SK-N-SH treated with all-trans-retinoic acid at 6 μM for 48 hours (cell line): ENCODE data around the gene TMIGD3.

Experiments used
- ATAC-seq: fragments of 200-7000 bp; cut with Tn5 transposase; 3 replicates; pipeline ENCODE4 v1.9.1; 2020; ENCODE audit warnings: mild to moderate bottlenecking, moderate library complexity
- ARNTL ChIP-seq: fragments of 450-650 bp; formaldehyde crosslinking; IDR thresholded peaks from 2 replicates; pipeline ENCODE4 v1.5.0; 2020; ENCODE audit warnings: low read depth, mild to moderate bottlenecking, moderate library complexity, borderline replicate concordance
- BACH2 ChIP-seq: fragments of 250-450 bp; sonication (Bioruptor Pico); IDR thresholded peaks from 2 replicates; pipeline ENCODE4 v1.9.0; 2021; ENCODE audit warnings: mild to moderate bottlenecking, borderline replicate concordance
- CSDC2 ChIP-seq: fragments of 250-450 bp; sonication (Bioruptor Pico); IDR thresholded peaks from 2 replicates; pipeline ENCODE4 v1.5.0; 2020; ENCODE audit warnings: mild to moderate bottlenecking, moderate library complexity
- GLIS3 ChIP-seq: fragments of 250-450 bp; sonication (Bioruptor Pico); IDR thresholded peaks from 2 replicates; pipeline ENCODE4 v1.5.0; 2020; ENCODE audit warnings: mild to moderate bottlenecking, moderate library complexity
- ISL1 ChIP-seq: fragments of 250-450 bp; sonication (Bioruptor Pico); IDR thresholded peaks from 2 replicates; pipeline ENCODE4 v2.1.2; 2022; ENCODE audit warnings: mild to moderate bottlenecking, moderate library complexity
- PPARA ChIP-seq: fragments of 250-450 bp; sonication (Bioruptor Pico); IDR thresholded peaks from 2 replicates; pipeline ENCODE4 v1.5.0; 2020; ENCODE audit warnings: mild to moderate bottlenecking, borderline replicate concordance
- RARB ChIP-seq: fragments of 250-450 bp; sonication (Bioruptor Pico); IDR thresholded peaks from 2 replicates; pipeline ENCODE4 v1.8.0; 2021; ENCODE audit warnings: mild to moderate bottlenecking, moderate library complexity
- SNAI2 ChIP-seq: fragments of 250-450 bp; sonication (Bioruptor Pico); IDR thresholded peaks from 2 replicates; pipeline ENCODE4 v1.5.0; 2020; ENCODE audit warnings: mild to moderate bottlenecking, moderate library complexity
- TCF4 ChIP-seq: fragments of 250-450 bp; sonication (Bioruptor Pico); IDR thresholded peaks from 2 replicates; pipeline ENCODE4 v1.8.0; 2021; ENCODE audit warnings: mild to moderate bottlenecking, moderate library complexity, borderline replicate concordance
- TOX ChIP-seq: fragments of 250-450 bp; sonication (Bioruptor Pico); IDR thresholded peaks from 2 replicates; pipeline ENCODE4 v1.8.0; 2021; ENCODE audit warnings: mild to moderate bottlenecking, moderate library complexity, borderline replicate concordance
- ZC3H10 ChIP-seq: fragments of 250-450 bp; sonication (Bioruptor Pico); IDR thresholded peaks from 2 replicates; pipeline ENCODE4 v1.5.1; 2021; ENCODE audit warnings: mild to moderate bottlenecking, moderate library complexity
- ZFP3 ChIP-seq: fragments of 250-450 bp; sonication (Bioruptor Pico); IDR thresholded peaks from 2 replicates; pipeline ENCODE4 v1.5.0; 2020; ENCODE audit warnings: mild to moderate bottlenecking, moderate library complexity
- ZFP30 ChIP-seq: fragments of 450-650 bp; formaldehyde crosslinking; IDR thresholded peaks from 2 replicates; pipeline ENCODE4 v1.5.0; 2022; ENCODE audit warnings: mild to moderate bottlenecking, moderate library complexity
- ZNF565 ChIP-seq: fragments of 450-650 bp; formaldehyde crosslinking; conservative IDR thresholded peaks from 2 replicates; pipeline ENCODE4 v1.5.0; 2020; ENCODE audit warnings: low read depth, mild to moderate bottlenecking, moderate library complexity
- ZNF70 ChIP-seq: fragments of 450-650 bp; formaldehyde crosslinking; IDR thresholded peaks from 2 replicates; pipeline ENCODE4 v1.5.0; 2020; ENCODE audit warnings: mild to moderate bottlenecking, moderate library complexity
- ZNF8 ChIP-seq: fragments of 450-650 bp; formaldehyde crosslinking; IDR thresholded peaks from 2 replicates; pipeline ENCODE4 v1.5.0; 2020; ENCODE audit warnings: mild to moderate bottlenecking, moderate library complexity
- TF ChIP-seq, protein P1 (sequence below): fragments of 250-450 bp; sonication (Bioruptor Pico); IDR thresholded peaks from 2 replicates; pipeline ENCODE4 v1.8.0; 2020; ENCODE audit warnings: mild to moderate bottlenecking, moderate library complexity, borderline replicate concordance
- TF ChIP-seq, protein P2 (sequence below): fragments of 250-450 bp; sonication (Bioruptor Pico); IDR thresholded peaks from 2 replicates; pipeline ENCODE4 v1.8.0; 2021; ENCODE audit warnings: low read depth, mild to moderate bottlenecking, moderate library complexity, borderline replicate concordance
- TF ChIP-seq, protein P3 (sequence below): fragments of 250-450 bp; sonication (Bioruptor Pico); IDR thresholded peaks from 2 replicates; pipeline ENCODE4 v1.5.0; 2020; ENCODE audit warnings: mild to moderate bottlenecking, moderate library complexity
- TF ChIP-seq, protein P4 (sequence below): fragments of 250-450 bp; sonication (Bioruptor Pico); IDR thresholded peaks from 2 replicates; pipeline ENCODE4 v1.5.1; 2020; ENCODE audit warnings: low read depth, mild to moderate bottlenecking, moderate library complexity

TMIGD3 gene

GRCh38 chr1:111475701-111476100 is 27.7 kb downstream of the TMIGD3 start:
- no peak for TF ChIP-seq CSDC2 (CRISPR knock-in tag)
- no peak for TF ChIP-seq ZFP3 (CRISPR knock-in tag)
- no peak for TF ChIP-seq ZNF565 (CRISPR knock-in tag)
- no peak for TF ChIP-seq ZNF70 (CRISPR knock-in tag)
- no peak for TF ChIP-seq TCF4 (CRISPR knock-in tag)
- TF ChIP-seq ZFP30 = no peak
- TF ChIP-seq, protein P1, sequence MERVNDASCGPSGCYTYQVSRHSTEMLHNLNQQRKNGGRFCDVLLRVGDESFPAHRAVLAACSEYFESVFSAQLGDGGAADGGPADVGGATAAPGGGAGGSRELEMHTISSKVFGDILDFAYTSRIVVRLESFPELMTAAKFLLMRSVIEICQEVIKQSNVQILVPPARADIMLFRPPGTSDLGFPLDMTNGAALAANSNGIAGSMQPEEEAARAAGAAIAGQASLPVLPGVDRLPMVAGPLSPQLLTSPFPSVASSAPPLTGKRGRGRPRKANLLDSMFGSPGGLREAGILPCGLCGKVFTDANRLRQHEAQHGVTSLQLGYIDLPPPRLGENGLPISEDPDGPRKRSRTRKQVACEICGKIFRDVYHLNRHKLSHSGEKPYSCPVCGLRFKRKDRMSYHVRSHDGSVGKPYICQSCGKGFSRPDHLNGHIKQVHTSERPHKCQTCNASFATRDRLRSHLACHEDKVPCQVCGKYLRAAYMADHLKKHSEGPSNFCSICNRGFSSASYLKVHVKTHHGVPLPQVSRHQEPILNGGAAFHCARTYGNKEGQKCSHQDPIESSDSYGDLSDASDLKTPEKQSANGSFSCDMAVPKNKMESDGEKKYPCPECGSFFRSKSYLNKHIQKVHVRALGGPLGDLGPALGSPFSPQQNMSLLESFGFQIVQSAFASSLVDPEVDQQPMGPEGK (CRISPR knock-in tag) = no peak
- TF ChIP-seq ZC3H10 (CRISPR knock-in tag) = no peak
- TF ChIP-seq PPARA = no peak
- no peak for TF ChIP-seq TOX (CRISPR knock-in tag)
- TF ChIP-seq RARB (CRISPR knock-in tag) = no peak
- TF ChIP-seq, protein P2, sequence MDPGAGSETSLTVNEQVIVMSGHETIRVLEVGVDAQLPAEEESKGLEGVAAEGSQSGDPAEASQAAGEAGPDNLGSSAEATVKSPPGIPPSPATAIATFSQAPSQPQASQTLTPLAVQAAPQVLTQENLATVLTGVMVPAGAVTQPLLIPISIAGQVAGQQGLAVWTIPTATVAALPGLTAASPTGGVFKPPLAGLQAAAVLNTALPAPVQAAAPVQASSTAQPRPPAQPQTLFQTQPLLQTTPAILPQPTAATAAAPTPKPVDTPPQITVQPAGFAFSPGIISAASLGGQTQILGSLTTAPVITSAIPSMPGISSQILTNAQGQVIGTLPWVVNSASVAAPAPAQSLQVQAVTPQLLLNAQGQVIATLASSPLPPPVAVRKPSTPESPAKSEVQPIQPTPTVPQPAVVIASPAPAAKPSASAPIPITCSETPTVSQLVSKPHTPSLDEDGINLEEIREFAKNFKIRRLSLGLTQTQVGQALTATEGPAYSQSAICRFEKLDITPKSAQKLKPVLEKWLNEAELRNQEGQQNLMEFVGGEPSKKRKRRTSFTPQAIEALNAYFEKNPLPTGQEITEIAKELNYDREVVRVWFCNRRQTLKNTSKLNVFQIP (CRISPR knock-in tag) = no peak
- TF ChIP-seq BACH2 = no peak
- TF ChIP-seq, protein P3, sequence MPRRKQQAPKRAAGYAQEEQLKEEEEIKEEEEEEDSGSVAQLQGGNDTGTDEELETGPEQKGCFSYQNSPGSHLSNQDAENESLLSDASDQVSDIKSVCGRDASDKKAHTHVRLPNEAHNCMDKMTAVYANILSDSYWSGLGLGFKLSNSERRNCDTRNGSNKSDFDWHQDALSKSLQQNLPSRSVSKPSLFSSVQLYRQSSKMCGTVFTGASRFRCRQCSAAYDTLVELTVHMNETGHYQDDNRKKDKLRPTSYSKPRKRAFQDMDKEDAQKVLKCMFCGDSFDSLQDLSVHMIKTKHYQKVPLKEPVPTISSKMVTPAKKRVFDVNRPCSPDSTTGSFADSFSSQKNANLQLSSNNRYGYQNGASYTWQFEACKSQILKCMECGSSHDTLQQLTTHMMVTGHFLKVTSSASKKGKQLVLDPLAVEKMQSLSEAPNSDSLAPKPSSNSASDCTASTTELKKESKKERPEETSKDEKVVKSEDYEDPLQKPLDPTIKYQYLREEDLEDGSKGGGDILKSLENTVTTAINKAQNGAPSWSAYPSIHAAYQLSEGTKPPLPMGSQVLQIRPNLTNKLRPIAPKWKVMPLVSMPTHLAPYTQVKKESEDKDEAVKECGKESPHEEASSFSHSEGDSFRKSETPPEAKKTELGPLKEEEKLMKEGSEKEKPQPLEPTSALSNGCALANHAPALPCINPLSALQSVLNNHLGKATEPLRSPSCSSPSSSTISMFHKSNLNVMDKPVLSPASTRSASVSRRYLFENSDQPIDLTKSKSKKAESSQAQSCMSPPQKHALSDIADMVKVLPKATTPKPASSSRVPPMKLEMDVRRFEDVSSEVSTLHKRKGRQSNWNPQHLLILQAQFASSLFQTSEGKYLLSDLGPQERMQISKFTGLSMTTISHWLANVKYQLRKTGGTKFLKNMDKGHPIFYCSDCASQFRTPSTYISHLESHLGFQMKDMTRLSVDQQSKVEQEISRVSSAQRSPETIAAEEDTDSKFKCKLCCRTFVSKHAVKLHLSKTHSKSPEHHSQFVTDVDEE (CRISPR knock-in tag) = no peak
- no peak for TF ChIP-seq GLIS3 (CRISPR knock-in tag)
- no peak for TF ChIP-seq ARNTL
- ATAC-seq = no peak

GRCh38 chr1:111474521-111474920 is 28.9 kb downstream of the TMIGD3 start:
- TF ChIP-seq BACH2 = no peak
- TF ChIP-seq, protein P2 (CRISPR knock-in tag) = no peak
- no peak for ATAC-seq

- no peak for ATAC-seq
- TF ChIP-seq, protein P1 (CRISPR knock-in tag) = no peak
- no peak for TF ChIP-seq PPARA
- TF ChIP-seq ZNF8 = no peak
- TF ChIP-seq SNAI2 = no peak
- no peak for TF ChIP-seq ZNF565 (CRISPR knock-in tag)
- no peak for TF ChIP-seq ZFP30
- TF ChIP-seq ARNTL = no peak
- TF ChIP-seq, protein P4, sequence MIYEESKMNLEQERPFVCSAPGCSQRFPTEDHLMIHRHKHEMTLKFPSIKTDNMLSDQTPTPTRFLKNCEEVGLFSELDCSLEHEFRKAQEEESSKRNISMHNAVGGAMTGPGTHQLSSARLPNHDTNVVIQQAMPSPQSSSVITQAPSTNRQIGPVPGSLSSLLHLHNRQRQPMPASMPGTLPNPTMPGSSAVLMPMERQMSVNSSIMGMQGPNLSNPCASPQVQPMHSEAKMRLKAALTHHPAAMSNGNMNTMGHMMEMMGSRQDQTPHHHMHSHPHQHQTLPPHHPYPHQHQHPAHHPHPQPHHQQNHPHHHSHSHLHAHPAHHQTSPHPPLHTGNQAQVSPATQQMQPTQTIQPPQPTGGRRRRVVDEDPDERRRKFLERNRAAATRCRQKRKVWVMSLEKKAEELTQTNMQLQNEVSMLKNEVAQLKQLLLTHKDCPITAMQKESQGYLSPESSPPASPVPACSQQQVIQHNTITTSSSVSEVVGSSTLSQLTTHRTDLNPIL (CRISPR knock-in tag) = no peak
- TF ChIP-seq, protein P3 (CRISPR knock-in tag) = no peak
- TF ChIP-seq ZFP3 (CRISPR knock-in tag) = no peak
- no peak for TF ChIP-seq ISL1 (CRISPR knock-in tag)
- TF ChIP-seq TCF4 (CRISPR knock-in tag) = no peak
- TF ChIP-seq TOX (CRISPR knock-in tag) = no peak
Observed at GRCh38 chr1:111474106-111474505, 29.3 kb downstream of the TMIGD3 start.
